HCT116 (cell line): ENCODE results near the gene RPL35. TPM values are rescaled to one million over a fixed set of nuclear protein-coding genes. Genes with fewer than 3 reads are reported as not detected.

Source experiments
- ATAC-seq: fragments of 200-7000 bp; cut with Tn5 transposase; 2 replicates; pipeline ENCODE4 v1.9.1; 2020; ENCODE audit warnings: mild to moderate bottlenecking, moderate library complexity
- BruUV-seq: library from RNA; stranded (reverse); fragments of 400-500 nt; replicated peaks from 2 replicates; lab custom pipeline; 2021; lab: Mats Ljungman, UMichigan
- CTCF ChIA-PET: fragments of 300-600 bp; sonication (Branson Sonifier 250); formaldehyde crosslinking; loops from one replicate; lab custom pipeline; 2021; ENCODE audit warnings: antibody characterized with exemption; lab: Charles Lee
- POLR2A ChIA-PET: fragments of 300-600, 350-600 bp; sonication (Branson Sonifier 250); formaldehyde crosslinking; loops from one replicate; lab custom pipeline; 2021; ENCODE audit warnings: antibody characterized with exemption; lab: Charles Lee
- RAD21 ChIA-PET, 2 experiments: fragments of 300-600 bp; sonication (Branson Sonifier 250); formaldehyde crosslinking; loops; one replicate each; lab custom pipeline; 2023; ENCODE audit warnings: low total read pairs in 2 of 2; ENCODE audit not compliant: uncharacterized antibody in 2 of 2, unreplicated experiment in 2 of 2, low non-redundant PET in 1 of 2; lab: Charles Lee
- DNase-seq: peaks from one replicate; pipeline ENCODE4 v3.0.0-alpha.2; 2010; ENCODE audit warnings: low read depth, low spot score
- H2AFZ ChIP-seq: fragments of 200-600 bp; shearing (Covaris generic), sonication (generic); 2 replicates; pipeline ENCODE4 v1.6.1; 2017; ENCODE audit warnings: low read depth, mixed run types, mixed read lengths, antibody characterized with exemption, low read length; ENCODE audit not compliant: poor library complexity, severe bottlenecking
- H3K27ac ChIP-seq: 2 replicates; pipeline ENCODE4 v1.5.1; 2012; ENCODE audit warnings: low read depth, low read length
- H3K27me3 ChIP-seq: fragments of 200-600 bp; sonication (generic); 2 replicates; pipeline ENCODE4 v1.6.1; 2016; ENCODE audit warnings: mixed run types, low read length, mixed read lengths; ENCODE audit not compliant: insufficient read depth
- H3K36me3 ChIP-seq, 2 experiments: fragments of 200-500 bp in 1 of 2; fragments of 200-600 bp in 1 of 2; sonication (Bioruptor generic) in 1 of 2; sonication (generic) in 1 of 2; 2 replicates each; pipeline versions ENCODE4 v1.5.1 to v1.6.1; 2014 to 2016; ENCODE audit warnings: low read length in 2 of 2, inconsistent platforms in 1 of 2, mixed read lengths in 1 of 2, mixed run types in 1 of 2; ENCODE audit not compliant: insufficient read depth in 2 of 2, control insufficient read depth in 1 of 2
- H3K4me1 ChIP-seq, 2 experiments: fragments of 200-600 bp in 1 of 2; sonication (generic) in 1 of 2; 2 replicates each; pipeline versions ENCODE4 v1.5.1 to v1.6.1; 2012 to 2017; ENCODE audit warnings: low read length in 2 of 2, inconsistent platforms in 1 of 2, mild to moderate bottlenecking in 1 of 2, mixed read lengths in 1 of 2, mixed run types in 1 of 2, moderate library complexity in 1 of 2; ENCODE audit not compliant: insufficient read depth in 2 of 2, control insufficient read depth in 1 of 2
- H3K4me2 ChIP-seq: fragments of 200-600 bp; sonication (generic); 2 replicates; pipeline ENCODE4 v1.6.1; 2017; ENCODE audit warnings: mixed run types, low read length, mixed read lengths
- H3K4me3 ChIP-seq, 2 experiments: fragments of 200-600 bp in 1 of 2; sonication (generic) in 1 of 2; replicated peaks in 1 of 2; 2 replicates each; pipeline ENCODE4 v1.5.1; 2011 to 2016; ENCODE audit warnings: low read length in 2 of 2, control low read depth in 1 of 2, low read depth in 1 of 2, mild to moderate bottlenecking in 1 of 2, mixed read lengths in 1 of 2, mixed run types in 1 of 2
- H3K79me2 ChIP-seq: fragments of 200-600 bp; sonication (generic); 2 replicates; pipeline ENCODE4 v1.6.1; 2017; ENCODE audit warnings: mild to moderate bottlenecking, mixed run types, low read length, moderate library complexity, mixed read lengths; ENCODE audit not compliant: insufficient read depth
- H3K9ac ChIP-seq: fragments of 200-600 bp; sonication (generic); 2 replicates; pipeline ENCODE4 v1.6.1; 2016; ENCODE audit warnings: low read length, mixed read lengths
- H3K9me2 ChIP-seq: fragments of 200-600 bp; sonication (generic), shearing (Covaris generic); 2 replicates; pipeline ENCODE4 v1.6.1; 2017; ENCODE audit warnings: mixed run types, mild to moderate bottlenecking, moderate library complexity; ENCODE audit not compliant: insufficient read depth
- H3K9me3 ChIP-seq, 2 experiments: fragments of 200-500 bp in 1 of 2; fragments of 200-600 bp in 1 of 2; sonication (Bioruptor generic) in 1 of 2; sonication (generic) in 1 of 2; 2 replicates each; pipeline ENCODE4 v1.6.1; 2014 to 2017; ENCODE audit warnings: low read length in 2 of 2, mixed read lengths in 2 of 2, inconsistent platforms in 1 of 2, low read depth in 1 of 2, mild to moderate bottlenecking in 1 of 2, mixed run types in 1 of 2, moderate library complexity in 1 of 2; ENCODE audit not compliant: control insufficient read depth in 1 of 2, insufficient read depth in 1 of 2
- H4K20me1 ChIP-seq: fragments of 200-600 bp; sonication (generic), shearing (Covaris generic); 2 replicates; pipeline ENCODE4 v1.6.1; 2017; ENCODE audit warnings: mixed run types, mild to moderate bottlenecking, moderate library complexity; ENCODE audit not compliant: insufficient read depth
- CTCF ChIP-seq, 3 experiments: fragments of 200-600 bp in 1 of 3; sonication (generic) in 1 of 3; IDR thresholded peaks in 2 of 3; conservative IDR thresholded peaks in 1 of 3; 2 replicates each; pipeline ENCODE4 v1.5.1; 2012 to 2017; ENCODE audit warnings: low read depth in 2 of 3, low read length in 2 of 3, antibody characterized with exemption in 1 of 3, borderline replicate concordance in 1 of 3, control low read depth in 1 of 3, mild to moderate bottlenecking in 1 of 3, mixed read lengths in 1 of 3, mixed run types in 1 of 3, moderate library complexity in 1 of 3; ENCODE audit not compliant: insufficient read depth in 1 of 3
- ELF1 ChIP-seq: IDR thresholded peaks from 2 replicates; pipeline ENCODE4 v1.6.1; 2012; ENCODE audit warnings: low read depth, borderline replicate concordance
- POLR2AphosphoS5 ChIP-seq: IDR thresholded peaks from 2 replicates; pipeline ENCODE4 v1.6.1; 2011; ENCODE audit warnings: mild to moderate bottlenecking, low read depth, low read length, moderate library complexity
- YY1 ChIP-seq: IDR thresholded peaks from 2 replicates; pipeline ENCODE4 v1.6.1; 2011; ENCODE audit warnings: low read length, low read depth, moderate library complexity, mild to moderate bottlenecking; ENCODE audit not compliant: insufficient replicate concordance; ENCODE audit errors: extremely low read depth
- ZFX ChIP-seq: fragments of 450-650 bp; IDR thresholded peaks from 2 replicates; pipeline ENCODE4 v1.6.1; 2017
- intact Hi-C: fragments of 100-400 bp; cut with micrococcal nuclease; formaldehyde crosslinking; loops from 2 replicates; pipeline ENCODE4 v1.10.0; 2022
- total RNA-seq: library from RNA; stranded (reverse); gene quantifications from one replicate; pipeline ENCODE4 v1.2.1, GENCODE V29; 2021; ENCODE audit not compliant: unreplicated experiment

Gene RPL35
- total RNA-seq, 1 experiment from 2014 or later: 1,754 TPM

GRCh38 chr9:124818431-124819281 is 43.1 kb downstream of the RPL35 start:
- Histone ChIP-seq H3K9me3 (no peaks in the 10 kb centered on the region), H3K36me3 (no peaks in the 10 kb centered on the region), H3K27ac (peak overlapping the region; percentile 69), H3K79me2 (no peaks in the 10 kb centered on the region), H3K9me2 (no peaks in the 10 kb centered on the region), H2AFZ (peak overlapping the region; percentile 37), H3K4me3 (peak overlapping the region in 1 of 2 experiments; percentile 15; a peak in 1 of 4 replicates), H3K4me1 (peaks cover 29 to 61% of the 10 kb centered on the region in 2 experiments), H4K20me1 (no peaks in the 10 kb centered on the region), H3K4me2 (peak overlapping the region; percentile 65), H3K9ac (peak overlapping the region; percentile 58), H3K27me3 (no peaks in the 10 kb centered on the region)
- ChIA-PET POLR2A (interaction anchor here (0.6 to 2.1 kb wide), 6 partner anchors 8 to 41 kb away, joined by 3 to 8 read pairs (median 4); partner anchors contain the start of gene OLFML2A), RAD21 (interaction anchor here in 1 of 2 experiments (0.7 to 1.3 kb wide), 2 partner anchors 34 to 44 kb away, joined by 3 to 6 read pairs; partner anchors contain the start of gene WDR38), CTCF (interaction anchor here (1.0 to 2.6 kb wide), 5 partner anchors 23 to 202 kb away, joined by 3 to 13 read pairs (median 8); partner anchors contain the start of genes NR6A1 and WDR38)
- BruUV-seq: no TSS peak
- intact Hi-C loops: loop anchor here (5.0 kb wide), 1 partner anchor 41 kb away; the partner anchor contains the start of gene OLFML2A
- DNase-seq (peak; percentile 82), ATAC-seq (peak; percentile 87)
- TF ChIP-seq ZFX (no peak), POLR2AphosphoS5 (peak; percentile 63), ELF1 (no peak), CTCF (IDR thresholded peaks at IDR 0.05 in 2 of 3, conservative IDR thresholded peaks at IDR 0.05 in 1 of 3; ENCODE audit: borderline replicate concordance in 1 of 3, insufficient read depth in 1 of 3, low read depth in 2 of 3, low read length in 2 of 3) (peak in 1 of 3 experiments; percentile 24; a peak in 2 of 6 replicates), YY1 (peak; percentile 4)
